DOHH2 (cell line): Measurements from ENCODE around the gene ALOX12.

ENCODE experiments used
- H3F3A ChIP-seq: fragments of 200-600 bp; sonication (generic), shearing (Covaris generic); 2 replicates; pipeline ENCODE4 v1.6.0; 2016; ENCODE audit warnings: antibody characterized with exemption, mild to moderate bottlenecking; ENCODE audit not compliant: control insufficient read depth, insufficient read depth
- H3K27ac ChIP-seq: fragments of 200-600 bp; sonication (generic); 2 replicates; pipeline ENCODE4 v1.5.1; 2014; ENCODE audit warnings: low read depth, mild to moderate bottlenecking, low read length, moderate library complexity
- H3K27me3 ChIP-seq: fragments of 200-600 bp; sonication (generic); 2 replicates; pipeline ENCODE4 v1.6.1; 2014; ENCODE audit warnings: mild to moderate bottlenecking, low read length, mixed read lengths; ENCODE audit not compliant: control insufficient read depth
- H3K36me3 ChIP-seq: fragments of 200-600 bp; sonication (generic); 2 replicates; pipeline ENCODE4 v1.6.1; 2014; ENCODE audit warnings: mild to moderate bottlenecking, low read length, moderate library complexity, mixed read lengths; ENCODE audit not compliant: control insufficient read depth
- H3K4me1 ChIP-seq: fragments of 200-600 bp; sonication (generic); 2 replicates; pipeline ENCODE4 v1.6.1; 2014; ENCODE audit warnings: mild to moderate bottlenecking, low read length, mixed read lengths; ENCODE audit not compliant: control insufficient read depth
- H3K4me2 ChIP-seq: fragments of 200-600 bp; sonication (generic); 2 replicates; pipeline ENCODE4 v1.6.0; 2014; ENCODE audit warnings: mild to moderate bottlenecking, low read length, moderate library complexity
- H3K4me3 ChIP-seq: fragments of 200-600 bp; sonication (generic); 2 replicates; pipeline ENCODE4 v1.5.1; 2014; ENCODE audit warnings: mild to moderate bottlenecking, low read length, mixed read lengths
- H3K79me2 ChIP-seq: fragments of 200-600 bp; sonication (generic); 2 replicates; pipeline ENCODE4 v1.6.1; 2014; ENCODE audit warnings: mild to moderate bottlenecking, low read length, mixed read lengths; ENCODE audit not compliant: control insufficient read depth
- H3K9me2 ChIP-seq: fragments of 200-600 bp; sonication (generic); replicated peaks from 2 replicates; pipeline ENCODE4 v1.6.1; 2014; ENCODE audit warnings: mild to moderate bottlenecking, low read length, mixed read lengths; ENCODE audit not compliant: control insufficient read depth
- H3K9me3 ChIP-seq: fragments of 200-600 bp; sonication (generic); 2 replicates; pipeline ENCODE4 v1.6.1; 2014; ENCODE audit warnings: antibody characterized with exemption, low read length, mixed read lengths; ENCODE audit not compliant: control insufficient read depth, insufficient read depth
- H4K20me1 ChIP-seq: fragments of 200-600 bp; sonication (generic); 2 replicates; pipeline ENCODE4 v1.6.0; 2014; ENCODE audit warnings: low read depth, mild to moderate bottlenecking, antibody characterized with exemption, low read length, moderate library complexity; ENCODE audit not compliant: control insufficient read depth, insufficient read depth
- EZH2phosphoT487 ChIP-seq: fragments of 200-600 bp; sonication (generic); IDR thresholded peaks from 2 replicates; pipeline ENCODE4 v1.6.1; 2017; ENCODE audit warnings: borderline replicate concordance, mild to moderate bottlenecking, antibody characterized with exemption, low read length, moderate library complexity, mixed read lengths
- TF ChIP-seq, protein P1 (sequence below): fragments of 200-600 bp; sonication (generic); IDR thresholded peaks from one replicate; pipeline ENCODE4 v1.5.1; 2014; ENCODE audit warnings: antibody characterized with exemption, mild to moderate bottlenecking, low read depth, low read length; ENCODE audit not compliant: poor library complexity, severe bottlenecking

ALOX12 gene

DNA sequence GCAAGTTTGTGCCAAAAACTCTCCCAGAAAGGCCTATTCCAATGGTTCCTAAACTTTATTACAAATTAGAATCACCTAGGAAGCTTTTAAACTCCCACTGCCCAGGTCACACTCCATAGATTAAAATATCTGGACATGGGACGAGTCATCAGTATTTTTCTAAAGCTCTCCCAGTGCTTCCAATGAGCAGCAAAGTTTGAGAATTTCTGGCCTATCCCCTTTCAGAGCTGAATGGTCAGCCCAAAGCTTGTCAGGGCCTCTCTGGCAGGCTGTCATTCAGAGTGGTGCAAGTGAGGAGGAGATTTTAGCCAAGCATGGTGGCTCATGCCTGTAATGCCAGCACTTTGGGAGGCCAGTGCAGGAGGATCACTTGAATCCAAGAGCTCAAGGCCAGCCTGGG is 29.4 kb downstream of the ALOX12 start:
- no peaks in the 10 kb centered on the region for H3K79me2 ChIP-seq
- no peaks in the 10 kb centered on the region for H4K20me1 ChIP-seq
- no peaks in the 10 kb centered on the region for H3K9me2 ChIP-seq
- no peak overlapping the region for H3K4me3 ChIP-seq
- no peak overlapping the region for H3K27ac ChIP-seq
- no peaks in the 10 kb centered on the region for H3K9me3 ChIP-seq
- H3K4me2 ChIP-seq = no peak overlapping the region
- peaks cover 10% of the 10 kb centered on the region for H3K27me3 ChIP-seq
- H3F3A ChIP-seq = peaks cover 2% of the 10 kb centered on the region; the same call in 1 of the 2 replicates
- TF ChIP-seq EZH2phosphoT487 = no peak
- TF ChIP-seq, protein P1, sequence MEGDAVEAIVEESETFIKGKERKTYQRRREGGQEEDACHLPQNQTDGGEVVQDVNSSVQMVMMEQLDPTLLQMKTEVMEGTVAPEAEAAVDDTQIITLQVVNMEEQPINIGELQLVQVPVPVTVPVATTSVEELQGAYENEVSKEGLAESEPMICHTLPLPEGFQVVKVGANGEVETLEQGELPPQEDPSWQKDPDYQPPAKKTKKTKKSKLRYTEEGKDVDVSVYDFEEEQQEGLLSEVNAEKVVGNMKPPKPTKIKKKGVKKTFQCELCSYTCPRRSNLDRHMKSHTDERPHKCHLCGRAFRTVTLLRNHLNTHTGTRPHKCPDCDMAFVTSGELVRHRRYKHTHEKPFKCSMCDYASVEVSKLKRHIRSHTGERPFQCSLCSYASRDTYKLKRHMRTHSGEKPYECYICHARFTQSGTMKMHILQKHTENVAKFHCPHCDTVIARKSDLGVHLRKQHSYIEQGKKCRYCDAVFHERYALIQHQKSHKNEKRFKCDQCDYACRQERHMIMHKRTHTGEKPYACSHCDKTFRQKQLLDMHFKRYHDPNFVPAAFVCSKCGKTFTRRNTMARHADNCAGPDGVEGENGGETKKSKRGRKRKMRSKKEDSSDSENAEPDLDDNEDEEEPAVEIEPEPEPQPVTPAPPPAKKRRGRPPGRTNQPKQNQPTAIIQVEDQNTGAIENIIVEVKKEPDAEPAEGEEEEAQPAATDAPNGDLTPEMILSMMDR = no peak
- peaks cover 38% of the 10 kb centered on the region for H3K4me1 ChIP-seq
- no peaks in the 10 kb centered on the region for H3K36me3 ChIP-seq

- no peak overlapping the region for H3K4me3 ChIP-seq
- H3F3A ChIP-seq = no peaks in the 10 kb centered on the region
- H4K20me1 ChIP-seq = no peaks in the 10 kb centered on the region
- H3K36me3 ChIP-seq = no peaks in the 10 kb centered on the region
- H3K27ac ChIP-seq = no peak overlapping the region
- peaks cover 10% of the 10 kb centered on the region for H3K27me3 ChIP-seq
- TF ChIP-seq, protein P1 = no peak
- no peak for TF ChIP-seq EZH2phosphoT487
- peaks cover 39% of the 10 kb centered on the region for H3K4me1 ChIP-seq
- no peaks in the 10 kb centered on the region for H3K9me3 ChIP-seq
- no peaks in the 10 kb centered on the region for H3K79me2 ChIP-seq
- H3K4me2 ChIP-seq = no peak overlapping the region
- no peaks in the 10 kb centered on the region for H3K9me2 ChIP-seq
Measured at GRCh38 chr17:7026471-7027115, 30.7 kb downstream of the ALOX12 start.

DNA sequence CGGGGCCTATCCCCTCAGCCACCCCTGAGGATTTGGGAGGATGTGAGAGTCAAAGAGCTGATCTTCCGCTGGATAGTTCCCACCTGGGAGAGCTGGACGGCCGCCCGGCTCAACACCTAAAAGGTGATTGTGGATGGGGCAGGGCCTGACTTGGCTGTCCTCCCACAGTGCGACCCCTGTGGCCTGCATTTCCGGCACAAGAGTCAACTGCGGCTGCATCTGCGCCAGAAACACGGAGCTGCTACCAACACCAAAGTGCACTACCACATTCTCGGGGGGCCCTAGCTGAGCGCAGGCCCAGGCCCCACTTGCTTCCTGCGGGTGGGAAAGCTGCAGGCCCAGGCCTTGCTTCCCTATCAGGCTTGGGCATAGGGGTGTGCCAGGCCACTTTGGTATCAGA is 31.5 kb downstream of the ALOX12 start:
- Histone ChIP-seq H3K4me3 (no peak overlapping the region), H3K36me3 (no peaks in the 10 kb centered on the region), H3K27ac (no peak overlapping the region), H3K4me1 (peaks cover 32% of the 10 kb centered on the region), H3K4me2 (no peak overlapping the region), H3K79me2 (no peaks in the 10 kb centered on the region), H3F3A (no peaks in the 10 kb centered on the region), H3K27me3 (peaks cover 7% of the 10 kb centered on the region), H3K9me2 (no peaks in the 10 kb centered on the region), H3K9me3 (no peaks in the 10 kb centered on the region), H4K20me1 (no peaks in the 10 kb centered on the region)
- TF ChIP-seq EZH2phosphoT487 = no peak
- TF ChIP-seq, protein P1 = no peak
